Non-pigmented ciliary epithelial cell (primary cell): ENCODE data around the gene GSC.
"Not testable (repeated sequence)": the region's sequence is repeated elsewhere in the genome, so short reads cannot be mapped to it uniquely, and the experiment has no call there.

Experiments used
- DNase-seq: peaks from one replicate; pipeline ENCODE4 v3.0.0-alpha.2; 2010; ENCODE audit warnings: low read depth

The GSC gene

GRCh38 chr14:94746131-94746530, 23.8 kb downstream of the GSC start:
- DNase-seq = no peak

- no peak for DNase-seq
Measured at GRCh38 chr14:94738751-94739150, 31.2 kb downstream of the GSC start.

GRCh38 chr14:94738097-94738496, 31.8 kb downstream of the GSC start:
- no peak for DNase-seq

- DNase-seq = no peak
Measured at GRCh38 chr14:94728950-94729349, 41.0 kb downstream of the GSC start.

- not testable (repeated sequence) for DNase-seq
Measured at GRCh38 chr14:94728440-94728839, 41.5 kb downstream of the GSC start.

- not testable (repeated sequence) for DNase-seq
Measured at GRCh38 chr14:94726649-94727048, 43.3 kb downstream of the GSC start.

- no peak for DNase-seq
Measured at GRCh38 chr14:94724993-94725392, 44.9 kb downstream of the GSC start.

GRCh38 chr14:94722397-94722796, 47.5 kb downstream of the GSC start:
- no peak for DNase-seq
